Endothelial cell of umbilical vein (primary cell): ENCODE measurements around the gene NGEF. TPM values are rescaled to one million over a fixed set of nuclear protein-coding genes. Genes with fewer than 3 reads are reported as not detected.

ENCODE experiments used
- BruUV-seq: library from RNA; stranded (reverse); fragments of 400-500 nt; replicated peaks from 2 replicates; lab custom pipeline; 2021; lab: Mats Ljungman, UMichigan
- CTCF ChIA-PET: fragments of 300-600, 350-600 bp; sonication (Branson Sonifier 250); formaldehyde crosslinking; loops from one replicate; lab custom pipeline; 2021; ENCODE audit warnings: antibody characterized with exemption, inconsistent platforms; lab: Charles Lee
- POLR2A ChIA-PET: fragments of 300-600, 350-600 bp; sonication (Branson Sonifier 250); formaldehyde crosslinking; loops from one replicate; lab custom pipeline; 2021; ENCODE audit warnings: antibody characterized with exemption, inconsistent platforms; lab: Charles Lee
- DNase-seq: peaks from one replicate; pipeline ENCODE4 v3.0.0-alpha.2; 2011; ENCODE audit warnings: low read depth, low spot score
- FAIRE-seq: peaks from 2 replicates; lab custom pipeline; 2011; peaks lifted over from hg19 to GRCh38; lab: Jason Lieb, UNC
- H2AFZ ChIP-seq: 2 replicates; pipeline ENCODE4 v1.6.0; 2012; ENCODE audit warnings: low read depth, low read length, control low read depth, inconsistent platforms
- H3K27ac ChIP-seq: 2 replicates; pipeline ENCODE4 v1.5.1; 2011; ENCODE audit warnings: low read depth, mild to moderate bottlenecking, control low read depth, low read length, moderate library complexity; ENCODE audit not compliant: insufficient read depth
- H3K27me3 ChIP-seq, 2 experiments: 2 replicates each; pipeline versions ENCODE4 v1.6.0 to v1.6.1; 2011; ENCODE audit warnings: low read length in 2 of 2, mixed read lengths in 1 of 2; ENCODE audit not compliant: control insufficient read depth in 2 of 2, insufficient read depth in 2 of 2
- H3K36me3 ChIP-seq, 2 experiments: 2 replicates in 1 of 2; 3 replicates in 1 of 2; pipeline ENCODE4 v1.5.1; 2011; ENCODE audit warnings: low read length in 2 of 2, mild to moderate bottlenecking in 1 of 2, moderate library complexity in 1 of 2; ENCODE audit not compliant: control insufficient read depth in 2 of 2, insufficient read depth in 2 of 2; ENCODE audit errors: extremely low read depth in 1 of 2
- H3K4me1 ChIP-seq: 3 replicates; pipeline ENCODE4 v1.5.1; 2011; ENCODE audit warnings: mild to moderate bottlenecking, low read length; ENCODE audit not compliant: control insufficient read depth, insufficient read depth; ENCODE audit errors: extremely low read depth
- H3K4me2 ChIP-seq: 2 replicates; pipeline ENCODE4 v1.6.1; 2011; ENCODE audit warnings: low read length, control low read depth, mixed read lengths; ENCODE audit not compliant: insufficient read depth
- H3K4me3 ChIP-seq, 3 experiments: fragments of 200-600 bp in 1 of 3; sonication (generic), shearing (Covaris generic) in 1 of 3; replicated peaks in 1 of 3; 2 replicates each; pipeline ENCODE4 v1.5.1; 2011 to 2016; ENCODE audit warnings: control low read depth in 3 of 3, low read length in 3 of 3, mild to moderate bottlenecking in 2 of 3, inconsistent platforms in 1 of 3, low read depth in 1 of 3, moderate library complexity in 1 of 3; ENCODE audit not compliant: insufficient read depth in 1 of 3
- H3K79me2 ChIP-seq: 2 replicates; pipeline ENCODE4 v1.6.0; 2012; ENCODE audit warnings: low read length, inconsistent platforms; ENCODE audit not compliant: control insufficient read depth, insufficient read depth
- H3K9ac ChIP-seq: replicated peaks from 2 replicates; pipeline ENCODE3; 2011; ENCODE audit warnings: low read length, control low read depth; ENCODE audit not compliant: insufficient read depth; ENCODE audit errors: extremely low read depth
- H3K9me1 ChIP-seq: replicated peaks from 3 replicates; pipeline ENCODE4 v1.6.0; 2011; ENCODE audit warnings: mild to moderate bottlenecking, low read length; ENCODE audit not compliant: control insufficient read depth, insufficient read depth; ENCODE audit errors: extremely low read depth
- H3K9me3 ChIP-seq: replicated peaks from 2 replicates; pipeline ENCODE4 v1.5.1; 2012; ENCODE audit warnings: low read length, inconsistent platforms; ENCODE audit not compliant: control insufficient read depth, insufficient read depth
- H4K20me1 ChIP-seq: replicated peaks from 2 replicates; pipeline ENCODE3; 2011; ENCODE audit warnings: mild to moderate bottlenecking, low read length; ENCODE audit not compliant: control insufficient read depth, insufficient read depth; ENCODE audit errors: extremely low read depth
- EZH2 ChIP-seq: IDR thresholded peaks from 2 replicates; pipeline ENCODE4 v1.6.1; 2012; ENCODE audit warnings: borderline replicate concordance, low read depth, mild to moderate bottlenecking, moderate library complexity, low read length, inconsistent platforms; ENCODE audit not compliant: severe bottlenecking
- FOS ChIP-seq: IDR thresholded peaks from 2 replicates; pipeline ENCODE4 v1.6.1; 2011; ENCODE audit warnings: mild to moderate bottlenecking, low read length, moderate library complexity, borderline replicate concordance; ENCODE audit not compliant: insufficient read depth
- GATA2 ChIP-seq: IDR thresholded peaks from 2 replicates; pipeline ENCODE4 v1.7.0; 2011; ENCODE audit warnings: low read depth, mild to moderate bottlenecking, moderate library complexity, mixed read lengths, low read length; ENCODE audit not compliant: insufficient read length, insufficient read depth
- JUN ChIP-seq: IDR thresholded peaks from 2 replicates; pipeline ENCODE4 v1.6.1; 2011; ENCODE audit warnings: borderline replicate concordance, low read depth; ENCODE audit not compliant: insufficient read length, insufficient read depth
- MAX ChIP-seq: IDR thresholded peaks from 2 replicates; pipeline ENCODE4 v1.6.1; 2011; ENCODE audit not compliant: insufficient read depth, insufficient read length
- MYC ChIP-seq: IDR thresholded peaks from one replicate; pipeline ENCODE4 v1.6.1; 2011; ENCODE audit warnings: mild to moderate bottlenecking, low read depth, low read length
- POLR2A ChIP-seq: IDR thresholded peaks from 2 replicates; pipeline ENCODE4 v1.6.1; 2012; ENCODE audit warnings: low read depth, mild to moderate bottlenecking, control low read depth, low read length
- POLR2AphosphoS5 ChIP-seq: IDR thresholded peaks from 2 replicates; pipeline ENCODE4 v1.6.1; 2012; ENCODE audit warnings: low read depth, mild to moderate bottlenecking, control low read depth, low read length, moderate library complexity; ENCODE audit not compliant: insufficient read depth
- dilution Hi-C: fragments of 300-500 bp; cut with MboI; formaldehyde crosslinking; loops from one replicate; pipeline ENCODE4 v1.15.0; 2019; ENCODE audit warnings: low sequenced_read_pairs; ENCODE audit not compliant: extremely low pct_ligation_motif_present
- intact Hi-C: fragments of 100-400 bp; cut with micrococcal nuclease; formaldehyde crosslinking; loops from one replicate; pipeline ENCODE4 v1.10.0; 2022
- polyA plus RNA-seq, 4 experiments: library from polyadenylated mRNA; depleted of rRNA in 3 of 4; stranded (reverse) in 3 of 4; unstranded in 1 of 4; fragments of >200 nt; gene quantifications; 2 replicates each; pipeline versions ENCODE4 v1.2.1 to v1.2.3, GENCODE V29; 2011 to 2012; ENCODE audit warnings: missing spikeins in 1 of 4
- total RNA-seq: library from RNA; stranded (reverse); gene quantifications from 2 replicates; pipeline ENCODE4 v1.2.3, GENCODE V29; 2021
- TF ChIP-seq, protein P1 (sequence below), 2 donors: IDR thresholded peaks; 1 replicate in 1 of 2; 2 replicates in 1 of 2; pipeline ENCODE4 v1.5.1; 2011; ENCODE audit warnings: low read length in 2 of 2, mild to moderate bottlenecking in 2 of 2, moderate library complexity in 2 of 2, control low read depth in 1 of 2, inconsistent platforms in 1 of 2, low read depth in 1 of 2; ENCODE audit not compliant: insufficient read depth in 1 of 2; ENCODE audit errors: extremely low read depth in 1 of 2

The NGEF gene
- total and polyA plus RNA-seq, 2 donors (not counting 3 experiments of a cell fraction or from before 2014, with no cell fraction given) = 0.22 to 0.41 TPM

GRCh38 chr2:232873909-232874641 lies 139.0 kb downstream of the NGEF start:
- H3K9me3 ChIP-seq = no peaks in the 10 kb centered on the region
- H3K4me1 ChIP-seq = no peaks in the 10 kb centered on the region
- no peaks in the 10 kb centered on the region for H3K9me1 ChIP-seq
- TF ChIP-seq MYC (no peak), FOS (no peak), POLR2AphosphoS5 (no peak), MAX (no peak), JUN (no peak), EZH2 (no peak), GATA2 (no peak), POLR2A (no peak)
- TF ChIP-seq, protein P1, sequence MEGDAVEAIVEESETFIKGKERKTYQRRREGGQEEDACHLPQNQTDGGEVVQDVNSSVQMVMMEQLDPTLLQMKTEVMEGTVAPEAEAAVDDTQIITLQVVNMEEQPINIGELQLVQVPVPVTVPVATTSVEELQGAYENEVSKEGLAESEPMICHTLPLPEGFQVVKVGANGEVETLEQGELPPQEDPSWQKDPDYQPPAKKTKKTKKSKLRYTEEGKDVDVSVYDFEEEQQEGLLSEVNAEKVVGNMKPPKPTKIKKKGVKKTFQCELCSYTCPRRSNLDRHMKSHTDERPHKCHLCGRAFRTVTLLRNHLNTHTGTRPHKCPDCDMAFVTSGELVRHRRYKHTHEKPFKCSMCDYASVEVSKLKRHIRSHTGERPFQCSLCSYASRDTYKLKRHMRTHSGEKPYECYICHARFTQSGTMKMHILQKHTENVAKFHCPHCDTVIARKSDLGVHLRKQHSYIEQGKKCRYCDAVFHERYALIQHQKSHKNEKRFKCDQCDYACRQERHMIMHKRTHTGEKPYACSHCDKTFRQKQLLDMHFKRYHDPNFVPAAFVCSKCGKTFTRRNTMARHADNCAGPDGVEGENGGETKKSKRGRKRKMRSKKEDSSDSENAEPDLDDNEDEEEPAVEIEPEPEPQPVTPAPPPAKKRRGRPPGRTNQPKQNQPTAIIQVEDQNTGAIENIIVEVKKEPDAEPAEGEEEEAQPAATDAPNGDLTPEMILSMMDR (IDR thresholded peaks at IDR 0.05; ENCODE audit: extremely low read depth in 1 of 2, insufficient read depth in 1 of 2, low read depth in 1 of 2, low read length in 2 of 2) = no peak
- no peak overlapping the region for H3K4me3 ChIP-seq
- H4K20me1 ChIP-seq = no peaks in the 10 kb centered on the region
- no peak overlapping the region for H3K4me2 ChIP-seq
- POLR2A ChIA-PET = no interaction called here
- FAIRE-seq = no peak
- DNase-seq = no peak
- H3K9ac ChIP-seq = no peak overlapping the region
- H2AFZ ChIP-seq = no peak overlapping the region
- intact Hi-C loops (no loop called here), dilution Hi-C loops (no loop called here)
- no peaks in the 10 kb centered on the region for H3K27me3 ChIP-seq
- H3K27ac ChIP-seq = no peak overlapping the region
- no TSS peak for BruUV-seq
- no peaks in the 10 kb centered on the region for H3K36me3 ChIP-seq
- no peaks in the 10 kb centered on the region for H3K79me2 ChIP-seq
- CTCF ChIA-PET = interaction anchor here (1.3 to 3.0 kb wide), 3 partner anchors 14 to 180 kb away, joined by 3 to 31 read pairs (median 8); no protein-coding TSS in a partner anchor
